ENCODE data around the gene CBR1. TPM values are rescaled to one million over a fixed set of nuclear protein-coding genes. Genes with fewer than 3 reads are reported as not detected.

The CBR1 gene
- polyA plus RNA-seq, 1 donor (not counting 4 experiments of a cell fraction or from before 2014, with no cell fraction given): 207 TPM

DNA sequence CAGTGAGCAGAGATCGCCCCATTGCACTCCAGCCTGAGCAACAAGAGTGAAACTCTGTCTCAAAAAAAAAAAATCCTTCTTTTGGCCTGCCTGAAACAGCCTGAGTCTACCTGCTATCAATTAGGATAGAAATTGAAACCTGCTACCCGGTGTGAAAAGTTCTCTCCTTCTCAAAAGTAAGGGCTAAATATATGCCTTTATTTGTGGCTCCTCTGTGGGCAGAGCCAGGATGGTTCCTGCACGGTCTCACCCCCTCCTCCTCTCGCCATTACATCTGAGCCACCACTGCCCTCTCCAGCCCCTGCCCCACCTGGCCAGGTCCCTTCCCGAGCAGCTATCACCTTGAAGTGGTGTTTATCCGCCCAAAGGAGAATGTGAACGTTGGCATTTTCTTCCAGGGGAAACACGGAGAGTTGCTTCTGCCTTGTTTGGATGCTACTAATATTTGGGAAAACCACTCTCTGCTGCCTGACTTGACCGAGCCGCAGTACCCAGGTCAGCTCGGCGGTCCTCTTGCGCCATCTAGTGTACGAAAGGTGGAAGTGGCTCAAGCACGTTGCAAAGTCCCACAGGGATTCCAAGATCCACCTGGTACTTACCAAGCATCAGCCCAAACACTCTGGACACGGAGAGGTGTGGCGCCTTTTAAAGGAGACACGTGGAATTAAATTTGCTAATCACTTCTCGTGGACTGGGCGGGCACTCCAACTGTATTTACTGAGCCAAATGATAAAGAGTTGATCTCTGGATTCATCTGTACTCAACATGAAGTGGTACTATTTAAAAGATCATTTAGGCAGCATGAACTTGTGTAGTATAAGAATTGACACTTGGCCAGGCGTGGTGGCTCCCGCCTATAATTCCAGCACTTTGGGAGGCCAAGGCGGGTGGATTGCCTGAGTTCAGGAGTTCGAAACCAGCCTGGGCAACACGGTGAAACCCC lies 41.4 kb upstream of the CBR1 start:
- no peak overlapping the region for H3K9ac ChIP-seq (ENCODE audit: control insufficient read depth, extremely low read depth, insufficient read depth, low read length)
- peak; percentile 33 for DNase-seq (ENCODE audit: low read depth, low spot score)
- no peaks in the 10 kb centered on the region for H3K9me1 ChIP-seq (ENCODE audit: control insufficient read depth, extremely low read depth, insufficient read depth, low read length)
- no peak overlapping the region for H3K27ac ChIP-seq (ENCODE audit: control insufficient read depth, insufficient read depth, low read length)
- H2AFZ ChIP-seq (ENCODE audit: control insufficient read depth, low read length): no peak overlapping the region
- dilution Hi-C loops (cut with MboI; ENCODE audit: extremely low pct_ligation_motif_present, low sequenced_read_pairs): no loop called here
- no peak overlapping the region for H3K4me2 ChIP-seq (ENCODE audit: control insufficient read depth, extremely low read depth, insufficient read depth, low read depth, low read length)
- H3K9me3 ChIP-seq (ENCODE audit: control insufficient read depth, low read depth, low read length): no peaks in the 10 kb centered on the region
- peaks cover 1% of the 10 kb centered on the region for H3K4me1 ChIP-seq (ENCODE audit: control insufficient read depth, extremely low read depth, insufficient read depth, low read length)
- TF ChIP-seq EZH2 (IDR thresholded peaks at IDR 0.05; ENCODE audit: low read length): no peak
- TF ChIP-seq, protein P1, sequence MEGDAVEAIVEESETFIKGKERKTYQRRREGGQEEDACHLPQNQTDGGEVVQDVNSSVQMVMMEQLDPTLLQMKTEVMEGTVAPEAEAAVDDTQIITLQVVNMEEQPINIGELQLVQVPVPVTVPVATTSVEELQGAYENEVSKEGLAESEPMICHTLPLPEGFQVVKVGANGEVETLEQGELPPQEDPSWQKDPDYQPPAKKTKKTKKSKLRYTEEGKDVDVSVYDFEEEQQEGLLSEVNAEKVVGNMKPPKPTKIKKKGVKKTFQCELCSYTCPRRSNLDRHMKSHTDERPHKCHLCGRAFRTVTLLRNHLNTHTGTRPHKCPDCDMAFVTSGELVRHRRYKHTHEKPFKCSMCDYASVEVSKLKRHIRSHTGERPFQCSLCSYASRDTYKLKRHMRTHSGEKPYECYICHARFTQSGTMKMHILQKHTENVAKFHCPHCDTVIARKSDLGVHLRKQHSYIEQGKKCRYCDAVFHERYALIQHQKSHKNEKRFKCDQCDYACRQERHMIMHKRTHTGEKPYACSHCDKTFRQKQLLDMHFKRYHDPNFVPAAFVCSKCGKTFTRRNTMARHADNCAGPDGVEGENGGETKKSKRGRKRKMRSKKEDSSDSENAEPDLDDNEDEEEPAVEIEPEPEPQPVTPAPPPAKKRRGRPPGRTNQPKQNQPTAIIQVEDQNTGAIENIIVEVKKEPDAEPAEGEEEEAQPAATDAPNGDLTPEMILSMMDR (optimal IDR thresholded peaks at IDR 0.05 in 1 of 3, IDR thresholded peaks at IDR 0.05 in 1 of 3, conservative IDR thresholded peaks at IDR 0.05 in 1 of 3; ENCODE audit: extremely low read depth in 1 of 3, insufficient read depth in 2 of 3, low read length in 3 of 3): peak; percentile 92 to 97 (median 96)
- peaks cover 0 to under 1% of the 10 kb centered on the region in 2 experiments for H3K36me3 ChIP-seq (ENCODE audit: control insufficient read depth in 2 of 2, extremely low read depth in 1 of 2, insufficient read depth in 2 of 2, low read length in 2 of 2)
- H4K20me1 ChIP-seq (ENCODE audit: control insufficient read depth, extremely low read depth, insufficient read depth, low read length): no peaks in the 10 kb centered on the region
- H3K4me3 ChIP-seq (ENCODE audit: control insufficient read depth in 2 of 3, extremely low read depth in 1 of 3, insufficient read depth in 2 of 3, low read depth in 1 of 3, low read length in 3 of 3): no peak overlapping the region
- FAIRE-seq: peak; percentile 58
- H3K79me2 ChIP-seq (ENCODE audit: control insufficient read depth, insufficient read depth, low read length): no peaks in the 10 kb centered on the region
- H3K27me3 ChIP-seq (ENCODE audit: control insufficient read depth, extremely low read depth, insufficient read depth, low read length): no peaks in the 10 kb centered on the region

DNA sequence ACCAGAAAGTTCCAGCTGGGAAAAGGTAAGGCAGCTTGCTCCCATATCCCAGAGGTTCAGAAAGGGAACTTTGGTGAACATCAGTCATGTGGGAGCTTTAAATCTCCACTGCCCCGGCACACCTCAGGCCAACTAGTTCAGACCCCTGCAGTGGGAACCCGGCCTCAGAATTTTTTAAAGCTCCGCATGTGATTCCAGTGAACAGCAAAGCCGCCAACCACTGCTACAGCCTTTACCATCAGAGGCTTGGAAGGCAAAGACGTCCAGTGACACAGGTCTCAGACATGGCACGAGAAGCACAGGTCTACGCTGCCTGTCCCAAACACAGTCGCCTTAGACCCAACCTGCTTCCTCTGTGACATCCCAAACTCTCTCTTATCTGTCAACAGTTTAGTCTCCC lies 40.5 kb upstream of the CBR1 start:
- dilution Hi-C loops (cut with MboI; ENCODE audit: extremely low pct_ligation_motif_present, low sequenced_read_pairs): no loop called here
- no peak overlapping the region for H3K27ac ChIP-seq (ENCODE audit: control insufficient read depth, insufficient read depth, low read length)
- TF ChIP-seq, protein P1 (optimal IDR thresholded peaks at IDR 0.05 in 1 of 3, IDR thresholded peaks at IDR 0.05 in 1 of 3, conservative IDR thresholded peaks at IDR 0.05 in 1 of 3; ENCODE audit: extremely low read depth in 1 of 3, insufficient read depth in 2 of 3, low read length in 3 of 3): no peak
- no peak for TF ChIP-seq EZH2 (IDR thresholded peaks at IDR 0.05; ENCODE audit: low read length)
- H4K20me1 ChIP-seq (ENCODE audit: control insufficient read depth, extremely low read depth, insufficient read depth, low read length): no peaks in the 10 kb centered on the region
- no peaks in the 10 kb centered on the region for H3K79me2 ChIP-seq (ENCODE audit: control insufficient read depth, insufficient read depth, low read length)
- no peak overlapping the region for H3K9ac ChIP-seq (ENCODE audit: control insufficient read depth, extremely low read depth, insufficient read depth, low read length)
- H2AFZ ChIP-seq (ENCODE audit: control insufficient read depth, low read length): no peak overlapping the region
- H3K4me1 ChIP-seq (ENCODE audit: control insufficient read depth, extremely low read depth, insufficient read depth, low read length): no peaks in the 10 kb centered on the region
- no peaks in the 10 kb centered on the region for H3K27me3 ChIP-seq (ENCODE audit: control insufficient read depth, extremely low read depth, insufficient read depth, low read length)
- no peaks in the 10 kb centered on the region for H3K9me1 ChIP-seq (ENCODE audit: control insufficient read depth, extremely low read depth, insufficient read depth, low read length)
- FAIRE-seq: no peak
- H3K4me3 ChIP-seq (ENCODE audit: control insufficient read depth in 2 of 3, extremely low read depth in 1 of 3, insufficient read depth in 2 of 3, low read depth in 1 of 3, low read length in 3 of 3): no peak overlapping the region
- H3K4me2 ChIP-seq (ENCODE audit: control insufficient read depth, extremely low read depth, insufficient read depth, low read depth, low read length): no peak overlapping the region
- no peak for DNase-seq (ENCODE audit: low read depth, low spot score)
- no peaks in the 10 kb centered on the region for H3K9me3 ChIP-seq (ENCODE audit: control insufficient read depth, low read depth, low read length)
- H3K36me3 ChIP-seq (ENCODE audit: control insufficient read depth in 2 of 2, extremely low read depth in 1 of 2, insufficient read depth in 2 of 2, low read length in 2 of 2): peaks cover 0 to 3% of the 10 kb centered on the region in 2 experiments

Measured in keratinocyte (primary cell).